ENCODE results near the gene CAV2.

CAV2 gene

DNA sequence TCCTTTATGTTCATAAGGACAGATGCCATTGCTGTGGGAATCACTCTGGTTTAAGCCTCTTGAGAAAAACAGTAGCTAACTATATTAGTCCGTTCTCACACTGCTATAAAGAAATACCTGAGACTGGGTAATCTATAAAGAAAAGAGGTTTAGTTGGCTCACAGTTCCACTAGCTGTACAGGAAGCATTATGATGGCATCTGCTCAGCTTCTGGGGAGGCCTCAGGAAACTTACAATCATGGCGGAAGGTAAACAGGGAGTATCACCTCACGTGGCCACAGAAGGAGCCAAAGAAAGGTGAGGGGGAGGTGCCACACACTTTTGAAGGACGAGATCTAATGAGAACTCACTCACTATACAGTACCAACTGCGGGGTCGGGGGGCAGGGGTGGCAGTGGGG, 2.9 kb upstream of the CAV2 start:
- DNase-seq = no peak

DNA sequence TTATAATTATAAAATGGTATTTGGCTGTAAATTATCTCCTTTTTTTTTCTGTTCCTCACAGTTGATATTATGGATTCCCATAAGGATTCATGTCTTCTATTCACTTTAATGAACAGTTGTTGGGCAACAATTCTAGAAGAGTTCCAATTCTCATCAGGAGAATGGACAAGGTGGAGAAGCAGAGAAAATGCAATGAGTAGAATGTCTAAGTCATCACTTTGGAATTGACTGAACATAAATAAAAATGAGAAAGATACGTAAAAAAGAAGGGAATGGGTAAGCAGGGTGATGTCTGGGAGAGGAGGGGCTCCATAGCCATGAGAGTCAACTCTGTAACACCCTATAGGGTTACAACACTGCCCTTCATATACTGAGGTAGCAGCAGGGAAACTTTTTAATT, 1.8 kb upstream of the CAV2 start:
- no peak for DNase-seq

DNA sequence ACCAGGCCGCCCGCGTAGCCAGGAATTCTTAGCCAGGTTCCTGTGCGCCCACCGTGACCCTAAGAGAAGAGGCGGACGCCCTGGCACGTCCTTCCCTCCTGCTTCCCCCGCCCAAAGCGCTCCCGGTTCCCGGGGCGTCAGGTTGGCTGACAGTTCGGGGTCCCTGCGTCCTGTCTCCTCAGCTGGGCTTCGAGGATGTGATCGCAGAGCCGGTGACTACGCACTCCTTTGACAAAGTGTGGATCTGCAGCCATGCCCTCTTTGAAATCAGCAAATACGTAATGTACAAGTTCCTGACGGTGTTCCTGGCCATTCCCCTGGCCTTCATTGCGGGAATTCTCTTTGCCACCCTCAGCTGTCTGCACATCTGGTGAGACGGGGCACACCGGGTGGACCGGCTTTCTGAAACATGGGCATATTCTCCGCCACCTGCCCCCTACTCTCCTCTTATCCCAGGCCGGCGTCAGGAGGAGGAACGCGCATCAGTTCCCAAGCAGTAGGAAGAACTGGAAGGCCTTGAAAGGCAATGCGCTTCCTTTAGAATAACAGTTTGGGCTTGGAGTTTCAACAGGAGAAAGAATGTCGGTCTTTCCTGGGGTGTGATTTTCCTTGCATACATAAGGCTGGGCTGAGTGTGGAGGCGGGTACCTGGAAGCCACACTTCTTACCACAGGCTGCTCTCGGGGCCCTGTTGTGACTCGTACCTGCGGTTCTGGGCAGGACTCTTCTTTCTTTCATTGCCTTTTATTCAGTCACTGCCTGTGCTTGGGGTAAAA, 728 bp downstream of the CAV2 start:
- no peak for DNase-seq

DNA sequence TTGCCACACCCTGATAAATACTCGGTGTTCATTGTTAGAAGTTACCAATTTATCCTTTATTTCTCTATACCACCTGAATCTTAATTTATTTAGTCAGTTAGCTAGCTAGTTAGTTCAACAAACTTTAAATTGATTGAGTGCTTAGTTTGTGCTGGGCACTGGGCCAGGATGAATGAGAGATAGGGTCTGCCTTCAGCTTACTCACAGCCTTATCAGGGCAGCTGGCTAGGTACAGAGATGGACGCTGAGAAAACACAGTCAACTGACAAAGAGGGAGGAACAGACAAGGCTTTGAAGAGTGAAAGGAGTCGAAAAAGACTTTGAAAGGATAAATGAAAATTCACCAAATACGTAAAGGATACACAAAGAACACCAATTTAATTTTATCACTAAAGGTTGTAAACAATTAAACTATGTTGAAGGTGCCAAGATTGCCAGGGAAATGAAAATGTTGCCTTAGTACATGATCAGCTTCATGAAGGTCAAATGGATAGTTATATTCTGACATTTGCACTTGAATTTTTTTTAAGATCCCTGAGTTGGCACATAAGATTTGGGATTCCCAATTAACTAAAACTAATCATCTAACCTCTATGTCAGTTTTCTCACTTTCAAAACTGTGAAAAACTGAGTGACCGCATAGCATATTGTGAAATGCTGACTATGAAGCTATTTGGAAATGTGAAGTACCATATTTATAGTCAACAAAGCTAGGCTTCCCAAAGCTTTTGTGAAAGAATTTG, 2.1 kb downstream of the CAV2 start:
- DNase-seq = no peak

DNA sequence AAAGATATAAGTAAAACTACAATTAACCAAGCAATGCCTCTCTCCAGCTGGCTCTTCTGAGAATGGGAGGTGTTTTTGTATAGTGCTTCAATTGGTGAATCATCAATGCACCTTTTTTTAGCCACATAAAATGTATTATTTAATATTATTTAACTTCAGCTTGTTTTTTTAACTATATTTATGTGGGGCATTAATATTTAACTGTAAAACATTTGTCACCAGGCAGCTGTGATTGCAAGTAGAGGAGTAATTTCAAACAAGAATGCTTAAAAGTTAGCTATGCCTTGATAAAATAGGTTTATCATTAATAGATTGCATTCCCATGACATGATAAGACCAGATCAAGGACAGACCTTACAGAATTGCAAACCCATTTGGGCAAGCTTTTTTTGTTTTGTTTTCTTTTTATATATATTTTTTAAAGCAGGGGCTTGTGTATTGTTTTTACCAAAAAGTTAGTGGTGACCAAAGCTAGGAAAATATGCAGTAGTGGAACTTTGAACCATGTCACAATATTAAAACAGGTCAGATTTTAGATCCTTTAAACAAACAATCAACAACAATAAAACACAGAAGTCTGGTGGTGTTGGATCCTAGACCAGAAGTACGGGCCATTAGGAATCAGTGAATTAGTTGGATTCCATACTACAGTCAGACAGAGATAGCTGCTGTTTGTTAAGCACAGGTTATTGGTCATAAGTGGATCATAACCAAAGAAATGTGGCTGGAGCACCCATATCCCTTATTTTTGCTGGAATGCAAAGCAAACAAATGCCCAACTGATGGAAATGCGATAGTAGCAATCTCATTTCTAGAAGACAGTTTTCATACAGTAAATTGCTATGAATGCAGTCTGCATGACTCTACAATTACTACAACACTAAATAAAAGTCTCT, 2.9 kb downstream of the CAV2 start:
- no peak for DNase-seq

DNA sequence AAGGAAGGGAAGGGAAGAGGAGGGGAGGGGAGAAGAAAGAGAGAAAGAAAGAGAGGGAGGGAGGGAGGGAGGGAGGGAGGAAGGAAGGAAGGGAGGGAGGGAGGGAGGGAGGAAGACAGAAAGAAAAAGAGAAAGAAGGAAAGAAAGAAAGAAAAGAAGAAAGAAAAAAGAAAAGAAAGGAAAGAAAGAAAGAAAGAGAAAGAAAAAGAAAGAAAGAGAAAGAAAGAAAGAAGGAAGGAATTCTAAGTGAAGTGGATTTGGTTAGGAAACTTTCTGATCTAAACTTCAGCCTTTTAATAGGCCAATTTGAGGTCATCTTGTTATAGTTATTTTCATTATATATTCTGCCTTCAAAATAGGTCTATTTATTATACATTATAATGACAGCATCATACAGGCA, 4.3 kb downstream of the CAV2 start:
- DNase-seq = no peak

DNA sequence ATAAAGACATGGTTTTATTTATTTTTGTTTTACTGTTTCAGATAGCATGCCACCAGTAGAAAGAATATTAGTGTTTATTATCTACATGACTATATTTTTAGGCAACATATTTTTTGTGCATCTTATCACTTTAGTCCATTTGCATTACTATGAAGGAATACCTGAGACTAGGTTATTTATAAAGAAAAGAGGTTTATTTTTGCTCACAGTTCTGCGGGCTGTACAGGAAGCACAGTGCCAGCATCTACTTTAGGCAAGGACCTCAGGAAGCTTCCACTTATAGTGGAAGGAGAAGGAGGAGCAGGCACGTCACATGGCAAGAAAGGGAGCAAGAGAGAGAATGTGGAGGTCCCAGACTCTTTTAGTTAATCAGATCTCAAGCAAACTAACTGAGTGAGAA, 5.7 kb downstream of the CAV2 start:
- no peak for DNase-seq

DNA sequence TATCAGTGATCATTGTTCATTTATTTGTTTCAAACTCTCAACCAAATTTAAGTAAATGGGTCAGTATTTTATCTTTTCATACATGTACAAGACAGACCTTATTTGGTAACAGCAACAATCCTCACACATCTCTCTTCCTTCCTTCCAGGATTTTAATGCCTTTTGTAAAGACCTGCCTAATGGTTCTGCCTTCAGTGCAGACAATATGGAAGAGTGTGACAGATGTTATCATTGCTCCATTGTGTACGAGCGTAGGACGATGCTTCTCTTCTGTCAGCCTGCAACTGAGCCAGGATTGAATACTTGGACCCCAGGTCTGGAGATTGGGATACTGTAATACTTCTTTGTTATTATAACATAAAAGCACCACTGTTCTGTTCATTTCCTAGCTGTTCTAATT, 6.3 kb downstream of the CAV2 start:
- DNase-seq = no peak

DNA sequence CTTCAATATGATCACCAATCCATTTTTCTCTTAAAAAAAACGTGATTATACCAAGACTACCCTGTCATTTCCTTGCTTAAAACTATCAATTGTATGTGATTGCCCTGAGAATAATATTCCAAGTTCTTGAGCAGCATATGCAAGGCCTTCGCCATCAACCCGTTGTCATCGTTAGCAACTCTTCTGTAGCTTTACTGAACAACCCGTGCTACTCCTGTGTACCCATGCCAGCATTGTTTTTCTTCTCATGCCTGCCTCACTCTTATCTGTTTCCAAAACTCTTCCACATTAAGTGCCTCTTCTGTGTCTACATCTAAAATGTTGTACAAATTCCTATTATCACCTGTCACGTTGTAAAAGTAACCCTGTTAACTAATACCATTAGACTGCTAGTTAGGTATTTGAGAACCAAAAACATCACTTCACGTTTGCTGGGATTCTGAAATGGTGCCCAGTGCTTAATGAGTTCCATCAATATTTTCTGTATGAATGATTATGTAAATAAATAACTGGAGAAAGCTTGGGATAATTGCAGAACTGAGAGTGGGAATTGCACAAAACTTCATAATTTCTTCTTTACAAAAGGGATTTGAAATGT, 10.5 kb downstream of the CAV2 start:
- DNase-seq = no peak

DNA sequence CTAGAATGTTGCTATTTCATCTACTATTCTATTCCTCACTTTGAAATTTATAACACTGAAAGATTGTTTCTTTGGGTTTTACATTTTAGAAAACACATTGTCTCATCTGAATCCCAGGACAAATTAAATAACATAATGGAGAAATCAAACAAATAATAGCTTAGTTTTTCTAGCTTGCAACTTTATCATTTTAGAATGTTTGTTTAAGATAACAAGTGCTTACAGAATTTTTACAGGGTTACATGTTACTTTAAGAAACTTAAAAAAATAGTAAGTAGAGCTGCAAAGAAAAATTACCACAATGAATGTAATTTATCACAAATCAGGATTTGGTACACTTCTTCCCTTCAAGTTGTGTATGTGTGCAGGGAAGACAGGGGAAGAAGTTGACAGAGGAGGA, 11.3 kb downstream of the CAV2 start:
- no peak for DNase-seq

DNA sequence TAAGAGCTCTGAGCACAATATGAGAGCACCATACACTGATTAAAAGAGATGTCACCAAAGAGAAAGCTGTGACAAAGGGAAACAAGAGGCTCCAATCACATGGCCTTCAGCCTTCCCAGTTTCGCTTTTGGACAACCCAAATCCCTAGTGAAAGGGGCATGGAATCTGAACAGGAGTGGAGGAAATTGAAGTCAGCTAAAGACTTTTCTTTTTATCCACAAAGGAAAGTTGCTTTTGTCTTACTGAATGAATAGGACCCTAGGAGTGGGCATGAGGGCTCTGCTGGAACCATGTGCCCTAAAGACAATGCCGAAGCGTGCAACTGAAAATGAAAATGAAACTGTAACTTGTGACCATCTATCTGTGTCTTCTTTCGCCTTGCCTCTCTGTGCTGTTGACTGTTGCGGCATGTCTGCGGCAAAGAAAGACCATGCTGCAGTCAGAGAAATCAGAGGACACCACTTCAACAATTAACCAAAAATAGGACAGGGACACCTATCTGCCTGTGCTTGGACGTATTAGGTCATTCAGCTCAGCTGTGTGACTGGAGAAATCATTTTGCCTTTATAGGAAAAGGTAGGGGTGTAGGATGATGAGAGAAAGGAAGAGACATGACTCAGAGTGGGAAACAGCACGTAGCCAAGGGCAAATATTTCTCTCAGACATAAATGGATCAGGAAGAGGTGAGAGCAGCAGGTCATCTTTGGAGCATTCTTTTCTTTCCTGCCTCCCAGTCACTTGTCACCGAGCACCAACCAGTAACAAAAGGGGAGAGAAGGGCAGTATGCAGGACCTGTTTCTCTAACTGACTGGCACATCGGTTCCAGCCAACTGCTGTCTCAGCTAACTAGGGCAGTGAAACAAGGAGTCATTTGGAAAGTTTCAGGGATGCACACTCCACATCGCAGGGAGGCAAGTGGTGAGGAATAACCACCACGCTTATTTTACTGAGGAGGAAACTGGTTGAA, 12.3 kb downstream of the CAV2 start:
- peak; percentile 16 to 77 for DNase-seq

DNA sequence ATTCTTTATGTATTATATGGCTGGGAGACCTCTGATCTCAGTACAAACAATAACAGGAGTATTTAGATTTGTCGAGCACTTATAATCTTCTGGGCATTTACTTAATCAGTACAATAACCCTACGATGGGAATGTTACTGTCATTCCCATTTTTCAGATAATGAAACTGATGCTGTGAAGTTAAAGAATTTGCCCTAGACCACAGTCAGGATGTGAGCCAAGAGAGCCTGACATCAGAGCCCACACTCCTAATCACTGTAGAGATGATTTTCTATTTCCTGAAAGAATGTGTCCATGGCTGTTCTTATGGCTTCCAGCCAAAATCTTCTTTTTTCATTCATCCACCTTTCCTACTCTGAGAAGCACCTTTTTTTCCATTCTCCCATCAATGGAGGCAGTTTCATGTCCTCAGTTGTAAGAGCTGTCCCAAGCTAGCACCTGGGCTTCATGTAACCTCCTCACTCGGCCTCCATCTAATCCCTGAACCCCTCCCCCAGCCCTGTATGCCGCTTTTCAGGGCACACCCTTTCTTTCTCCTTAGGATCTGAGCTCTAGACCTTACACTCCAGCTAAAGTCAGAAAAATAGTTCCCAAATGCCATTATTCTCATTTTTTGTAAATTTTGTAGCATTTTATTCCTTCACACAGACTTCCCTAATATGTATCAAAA, 13.1 kb downstream of the CAV2 start:
- no peak for DNase-seq

DNA sequence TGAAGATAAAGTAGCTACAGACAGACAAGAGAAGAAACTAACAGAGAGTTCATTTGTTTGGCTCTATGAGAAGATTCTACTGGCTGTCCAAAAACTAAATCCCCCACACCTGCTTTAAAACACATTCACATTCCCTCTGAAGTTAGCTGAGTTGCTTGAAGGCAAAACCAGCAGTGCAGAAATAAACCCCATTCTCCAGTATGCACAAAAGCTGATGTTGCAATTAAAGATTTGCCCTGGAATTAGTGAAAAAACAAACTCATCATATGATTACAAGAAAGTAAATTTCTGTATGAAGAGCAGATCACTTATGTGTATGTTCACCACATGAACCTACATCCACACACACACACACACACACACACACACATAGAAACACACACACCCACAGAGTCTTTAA, 16.0 kb downstream of the CAV2 start:
- no peak for DNase-seq

DNA sequence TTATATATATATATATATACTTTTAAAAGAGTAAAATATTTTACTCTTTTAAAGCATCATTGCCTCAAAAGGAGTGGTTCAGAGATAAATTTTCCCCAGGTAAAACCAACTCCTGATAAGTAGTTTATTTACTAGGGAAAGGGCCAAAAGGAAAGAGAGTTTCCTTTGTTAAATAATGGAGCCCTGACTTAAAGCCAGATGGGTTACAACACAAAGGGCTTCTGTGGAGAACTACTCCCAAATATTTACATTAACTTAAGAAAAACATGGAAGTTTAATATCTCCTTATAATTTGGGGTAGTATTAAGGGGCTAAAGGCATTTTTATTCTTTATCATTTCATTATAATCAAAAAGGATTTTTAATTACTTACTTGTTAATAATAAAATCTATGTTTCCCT, 16.8 kb downstream of the CAV2 start:
- no peak for DNase-seq

DNA sequence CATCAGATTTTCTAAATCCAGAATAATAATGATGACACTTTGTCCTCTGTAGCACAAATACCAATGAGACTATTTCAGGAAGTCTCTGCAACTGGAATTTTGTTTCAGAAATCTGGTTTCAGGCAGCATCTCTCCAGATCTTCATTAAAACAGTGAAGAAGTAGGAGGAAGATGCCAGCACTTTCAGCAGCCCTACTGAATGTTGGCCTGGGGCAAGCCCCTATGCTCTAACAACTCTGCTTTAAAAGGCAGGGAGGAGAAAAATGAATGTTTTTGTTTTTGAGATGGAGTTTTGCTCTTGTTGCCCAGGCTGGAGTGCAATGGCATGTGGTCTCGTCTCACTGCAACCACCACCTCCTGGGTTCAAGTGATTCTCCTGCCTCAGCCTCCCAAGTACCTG, 18.1 kb downstream of the CAV2 start:
- no peak for DNase-seq

DNA sequence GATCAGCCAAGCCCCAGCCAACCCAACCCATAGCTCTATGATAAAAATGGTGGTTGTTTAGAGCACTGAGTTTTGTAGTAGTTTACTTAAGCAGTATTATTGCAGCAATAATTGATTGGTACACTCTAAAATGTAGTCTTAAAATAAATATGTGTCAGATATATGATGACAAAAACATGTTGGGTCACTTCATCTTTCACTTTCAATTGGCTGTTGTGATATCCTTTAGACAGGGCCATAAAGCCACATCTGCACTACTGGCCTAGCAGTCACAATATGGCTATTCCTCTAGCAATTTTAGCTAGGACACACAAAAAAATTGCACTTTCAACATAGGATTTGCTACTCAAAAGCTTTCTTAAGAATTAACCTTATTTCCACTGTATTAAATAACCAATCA, 19.4 kb downstream of the CAV2 start:
- DNase-seq = no peak

DNA sequence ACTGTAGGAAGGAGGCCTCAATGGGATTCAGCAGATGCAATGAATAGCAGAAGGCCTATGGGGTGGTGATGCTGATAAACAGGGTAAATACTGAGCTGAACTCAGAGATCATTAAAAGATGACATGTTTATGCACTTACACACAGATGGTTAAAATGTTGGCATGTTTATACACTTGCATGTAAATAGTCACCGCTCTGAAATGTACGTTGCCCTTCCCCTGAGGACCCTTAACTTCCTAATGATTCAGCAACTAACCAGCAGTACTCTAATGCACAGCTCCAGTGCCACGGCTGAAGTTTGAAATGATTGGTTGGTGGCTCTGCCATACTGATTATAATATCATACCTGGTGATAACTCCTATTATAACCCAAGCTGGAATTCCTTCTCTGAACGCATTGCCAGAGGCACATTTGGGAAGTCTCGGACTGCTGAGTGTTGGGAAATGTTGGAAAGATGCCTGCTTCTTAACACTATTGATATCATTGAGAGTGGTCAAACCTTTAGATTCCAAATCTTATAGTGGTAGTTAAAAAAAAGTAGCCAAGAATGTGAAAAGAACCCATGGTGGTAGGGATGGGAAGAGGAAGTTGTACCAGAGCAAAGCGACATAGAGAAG, 21.6 kb downstream of the CAV2 start:
- no peak for DNase-seq

DNA sequence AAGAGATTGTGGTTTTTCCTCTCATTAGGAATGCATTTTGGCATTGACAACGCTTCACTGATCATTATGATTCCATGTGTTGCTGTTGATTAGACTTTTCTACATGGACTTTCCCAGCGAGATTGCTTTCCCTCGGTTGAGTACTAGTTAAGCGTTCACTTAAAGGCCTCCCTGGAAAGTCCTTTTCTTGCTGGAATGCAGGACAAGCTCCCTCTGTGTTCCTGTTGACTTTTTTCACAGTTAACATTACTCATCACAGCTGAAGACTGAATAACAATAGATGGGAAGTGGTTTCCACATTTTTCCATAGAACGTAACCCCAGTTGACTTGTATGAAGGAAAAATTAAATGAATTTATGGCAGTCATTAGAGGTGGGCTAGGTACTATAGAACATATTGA, 22.7 kb downstream of the CAV2 start:
- DNase-seq = no peak

DNA sequence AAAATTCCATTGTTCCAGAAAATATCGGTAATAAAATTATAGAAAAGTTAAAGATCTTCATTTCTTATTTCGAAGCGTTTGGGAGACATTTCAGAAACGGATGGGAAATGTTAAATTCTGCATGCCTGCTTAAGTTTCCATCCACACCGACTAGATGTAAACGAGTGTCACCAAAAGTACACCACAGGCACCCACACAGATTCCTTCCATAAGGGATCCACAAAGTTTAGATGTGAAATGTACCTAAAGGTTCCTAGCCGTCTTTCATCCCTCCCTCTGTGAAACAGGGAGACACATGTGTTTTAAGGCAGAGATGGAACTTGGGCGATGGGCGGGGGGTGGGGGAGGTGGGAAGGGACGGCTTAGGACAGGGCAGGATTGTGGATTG, 24.7 kb downstream of the CAV2 start:
- DNase-seq = no peak

DNA sequence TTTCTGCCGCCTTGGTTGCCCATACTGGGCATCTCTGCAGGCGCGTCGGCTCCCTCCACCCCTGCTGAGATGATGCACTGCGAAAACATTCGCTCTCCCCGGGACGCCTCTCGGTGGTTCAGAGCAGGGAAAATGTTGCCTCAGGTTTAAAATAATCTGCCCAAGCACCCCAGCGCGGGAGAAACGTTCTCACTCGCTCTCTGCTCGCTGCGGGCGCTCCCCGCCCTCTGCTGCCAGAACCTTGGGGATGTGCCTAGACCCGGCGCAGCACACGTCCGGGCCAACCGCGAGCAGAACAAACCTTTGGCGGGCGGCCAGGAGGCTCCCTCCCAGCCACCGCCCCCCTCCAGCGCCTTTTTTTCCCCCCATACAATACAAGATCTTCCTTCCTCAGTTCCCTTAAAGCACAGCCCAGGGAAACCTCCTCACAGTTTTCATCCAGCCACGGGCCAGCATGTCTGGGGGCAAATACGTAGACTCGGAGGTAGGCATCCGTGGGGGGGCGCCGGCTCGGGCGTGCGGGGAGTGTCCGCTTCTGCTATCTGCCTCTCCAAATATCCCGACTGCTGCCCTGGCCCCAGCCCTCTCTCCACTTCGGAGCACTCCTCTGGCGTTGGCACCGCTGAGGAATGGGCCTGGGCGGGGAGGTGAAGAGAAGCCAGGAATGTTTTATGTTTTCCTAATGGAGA, 25.2 kb downstream of the CAV2 start, which contains the start of gene CAV1:
Gene CAV1 (plus strand): TSS at position 428 of the 689 bp plus-strand sequence. CDS start 27 bp downstream, at position 455.
- DNase-seq = no peak
